AG04449 (cell line): ENCODE results near the gene SMIM24.
"Not testable (repeated sequence)": the region's sequence is repeated elsewhere in the genome, so short reads cannot be mapped to it uniquely, and the experiment has no call there.

Experiments
- CTCF ChIA-PET: fragments of 350-600 bp; formaldehyde crosslinking; extraction: SDS; loops from one replicate; lab custom pipeline; 2021; ENCODE audit warnings: antibody characterized with exemption; lab: Yijun Ruan, JAX
- POLR2A ChIA-PET: fragments of 400-600, 350-600 bp; formaldehyde crosslinking; extraction: SDS; loops from one replicate; lab custom pipeline; 2020; ENCODE audit warnings: antibody characterized with exemption, inconsistent platforms; lab: Yijun Ruan, JAX
- DNase-seq: peaks from one replicate; pipeline ENCODE4 v3.0.0-alpha.2; 2010; ENCODE audit warnings: low read depth, low spot score
- H3K4me3 ChIP-seq: 2 replicates; pipeline ENCODE4 v1.5.1; 2011; ENCODE audit warnings: low read depth, mild to moderate bottlenecking, control low read depth, low read length
- TF ChIP-seq, protein P1 (sequence below): IDR thresholded peaks from one replicate; pipeline ENCODE4 v1.5.1; 2011; ENCODE audit warnings: mild to moderate bottlenecking, moderate library complexity, low read length, control low read depth, inconsistent platforms; ENCODE audit not compliant: insufficient read depth; ENCODE audit errors: missing control alignments

The SMIM24 gene

DNA sequence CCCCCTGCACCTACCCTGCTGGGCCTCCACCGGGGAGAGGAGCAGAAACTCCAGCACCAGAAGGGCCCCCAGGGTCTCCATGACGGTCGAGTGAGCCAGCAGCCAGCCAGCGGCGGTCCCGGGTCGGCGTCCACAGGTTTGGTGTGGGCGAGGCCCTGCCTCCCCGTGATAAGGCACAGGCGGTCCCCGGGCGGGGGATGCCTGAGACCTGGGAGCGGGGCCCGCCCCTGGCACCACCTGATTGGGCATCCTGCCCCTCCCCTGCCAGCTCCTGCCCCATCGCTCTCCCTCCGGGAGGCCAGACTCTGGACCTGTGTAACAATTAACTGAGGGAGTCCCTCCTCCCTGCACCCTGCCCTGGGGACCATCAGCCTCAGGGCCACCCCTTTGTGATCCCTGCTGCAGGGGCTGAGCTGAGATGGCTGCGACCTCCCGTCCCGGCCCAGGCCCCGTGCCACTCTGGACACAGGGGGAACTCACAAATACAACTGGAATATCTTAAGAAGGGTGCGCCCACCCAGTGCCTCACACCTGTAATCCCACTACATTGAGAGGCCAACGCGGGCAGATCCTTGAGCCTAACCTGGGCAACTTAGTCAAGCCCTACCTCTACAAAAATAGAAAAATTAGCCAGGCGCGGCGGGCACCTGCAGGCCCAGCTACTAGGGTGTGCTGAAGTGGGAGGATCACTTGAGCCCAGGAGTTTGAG, at the start of gene SMIM24:
Gene SMIM24 (minus strand): TSS at position 143 of the 709 bp plus-strand sequence. CDS start 62 bp downstream, at position 81.
- TF ChIP-seq, protein P1, sequence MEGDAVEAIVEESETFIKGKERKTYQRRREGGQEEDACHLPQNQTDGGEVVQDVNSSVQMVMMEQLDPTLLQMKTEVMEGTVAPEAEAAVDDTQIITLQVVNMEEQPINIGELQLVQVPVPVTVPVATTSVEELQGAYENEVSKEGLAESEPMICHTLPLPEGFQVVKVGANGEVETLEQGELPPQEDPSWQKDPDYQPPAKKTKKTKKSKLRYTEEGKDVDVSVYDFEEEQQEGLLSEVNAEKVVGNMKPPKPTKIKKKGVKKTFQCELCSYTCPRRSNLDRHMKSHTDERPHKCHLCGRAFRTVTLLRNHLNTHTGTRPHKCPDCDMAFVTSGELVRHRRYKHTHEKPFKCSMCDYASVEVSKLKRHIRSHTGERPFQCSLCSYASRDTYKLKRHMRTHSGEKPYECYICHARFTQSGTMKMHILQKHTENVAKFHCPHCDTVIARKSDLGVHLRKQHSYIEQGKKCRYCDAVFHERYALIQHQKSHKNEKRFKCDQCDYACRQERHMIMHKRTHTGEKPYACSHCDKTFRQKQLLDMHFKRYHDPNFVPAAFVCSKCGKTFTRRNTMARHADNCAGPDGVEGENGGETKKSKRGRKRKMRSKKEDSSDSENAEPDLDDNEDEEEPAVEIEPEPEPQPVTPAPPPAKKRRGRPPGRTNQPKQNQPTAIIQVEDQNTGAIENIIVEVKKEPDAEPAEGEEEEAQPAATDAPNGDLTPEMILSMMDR: no peak
- POLR2A ChIA-PET: no interaction called here
- DNase-seq: no peak
- CTCF ChIA-PET: interaction anchor here (0.9 to 11.2 kb wide), 4 partner anchors 7 to 176 kb away, joined by 3 to 129 read pairs (median 90); no protein-coding TSS in a partner anchor
- no peak within 1 kb of the TSS for H3K4me3 ChIP-seq

DNA sequence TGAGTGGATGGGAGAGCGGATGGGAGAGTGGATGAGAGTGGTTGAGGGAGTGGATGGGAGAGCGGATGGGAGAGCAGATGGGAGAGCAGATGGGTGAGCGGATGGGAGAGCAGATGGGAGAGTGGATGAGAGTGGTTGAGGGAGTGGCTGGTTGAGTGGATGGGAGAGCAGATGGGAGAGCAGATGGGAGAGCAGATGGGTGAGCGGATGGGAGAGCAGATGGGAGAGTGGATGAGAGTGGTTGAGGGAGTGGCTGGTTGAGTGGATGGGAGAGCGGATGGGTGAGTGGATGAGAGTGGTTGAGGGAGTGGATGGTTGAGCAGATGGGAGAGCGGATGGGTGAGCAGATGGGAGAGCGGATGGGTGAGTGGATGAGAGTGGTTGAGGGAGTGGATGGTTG, 49.0 kb upstream of the SMIM24 start:
- CTCF ChIA-PET, POLR2A ChIA-PET, H3K4me3 ChIP-seq, DNase-seq: not testable (repeated sequence)

DNA sequence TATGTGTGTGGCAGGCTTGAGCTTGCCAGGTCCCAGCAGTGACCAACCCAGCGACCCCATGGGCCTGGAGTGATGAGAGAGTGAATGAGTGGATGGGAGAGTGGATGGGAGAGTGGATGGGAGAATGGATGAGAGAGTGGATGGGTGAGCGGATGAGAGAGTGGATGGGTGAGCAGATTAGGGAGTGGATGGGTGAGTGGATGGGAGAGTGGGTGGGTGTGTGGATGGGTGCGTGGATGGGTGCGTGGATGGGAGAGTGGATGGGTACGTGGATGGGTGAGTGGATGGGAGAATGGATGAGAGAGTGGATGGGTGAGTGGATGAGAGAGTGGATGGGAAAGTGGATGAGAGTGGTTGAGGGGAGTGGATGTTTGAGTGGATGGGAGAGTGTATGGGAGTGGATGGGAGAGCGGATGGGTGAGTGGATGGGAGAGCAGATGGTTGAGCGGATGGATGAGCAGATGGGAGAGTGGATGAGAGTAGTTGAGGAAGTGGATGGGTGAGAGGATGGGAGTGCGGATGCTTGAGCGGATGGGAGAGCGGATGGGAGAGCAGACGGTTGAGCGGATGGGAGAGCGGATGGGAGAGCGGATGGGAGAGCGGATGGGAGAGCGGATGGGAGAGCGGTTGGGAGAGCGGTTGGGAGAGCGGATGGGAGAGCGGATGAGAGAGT, 48.4 kb upstream of the SMIM24 start:
- CTCF ChIA-PET: interaction anchor here (2.8 kb wide), 1 partner anchor 17 kb away, joined by 17 read pairs; no protein-coding TSS in a partner anchor
- H3K4me3 ChIP-seq: no peak overlapping the region
- TF ChIP-seq, protein P1: no peak
- POLR2A ChIA-PET: no interaction called here
- no peak for DNase-seq

DNA sequence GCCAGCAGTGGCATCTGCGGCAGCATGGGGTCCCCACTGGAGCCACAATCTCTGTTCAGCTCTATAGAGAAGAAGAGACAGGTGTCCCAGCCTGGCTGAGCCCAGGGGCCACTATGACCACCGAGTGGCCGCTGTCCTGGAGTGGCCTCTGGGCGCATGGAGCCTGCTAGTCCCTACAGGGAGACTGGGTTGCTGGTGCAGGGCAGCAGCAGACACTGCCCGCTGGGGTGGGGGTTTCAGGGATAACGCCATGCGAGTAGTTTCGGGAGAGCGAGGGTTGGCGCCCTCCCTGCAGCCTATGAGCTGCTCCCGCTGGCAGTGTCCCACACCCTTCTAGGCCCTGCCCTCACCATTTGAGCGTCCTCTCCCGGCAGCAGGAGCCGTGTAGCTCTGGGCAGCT, 47.8 kb upstream of the SMIM24 start:
- POLR2A ChIA-PET: no interaction called here
- H3K4me3 ChIP-seq: no peak overlapping the region
- no peak for DNase-seq
- CTCF ChIA-PET: interaction anchor here (2.8 kb wide), 1 partner anchor 17 kb away, joined by 17 read pairs; no protein-coding TSS in a partner anchor
- TF ChIP-seq, protein P1: no peak

DNA sequence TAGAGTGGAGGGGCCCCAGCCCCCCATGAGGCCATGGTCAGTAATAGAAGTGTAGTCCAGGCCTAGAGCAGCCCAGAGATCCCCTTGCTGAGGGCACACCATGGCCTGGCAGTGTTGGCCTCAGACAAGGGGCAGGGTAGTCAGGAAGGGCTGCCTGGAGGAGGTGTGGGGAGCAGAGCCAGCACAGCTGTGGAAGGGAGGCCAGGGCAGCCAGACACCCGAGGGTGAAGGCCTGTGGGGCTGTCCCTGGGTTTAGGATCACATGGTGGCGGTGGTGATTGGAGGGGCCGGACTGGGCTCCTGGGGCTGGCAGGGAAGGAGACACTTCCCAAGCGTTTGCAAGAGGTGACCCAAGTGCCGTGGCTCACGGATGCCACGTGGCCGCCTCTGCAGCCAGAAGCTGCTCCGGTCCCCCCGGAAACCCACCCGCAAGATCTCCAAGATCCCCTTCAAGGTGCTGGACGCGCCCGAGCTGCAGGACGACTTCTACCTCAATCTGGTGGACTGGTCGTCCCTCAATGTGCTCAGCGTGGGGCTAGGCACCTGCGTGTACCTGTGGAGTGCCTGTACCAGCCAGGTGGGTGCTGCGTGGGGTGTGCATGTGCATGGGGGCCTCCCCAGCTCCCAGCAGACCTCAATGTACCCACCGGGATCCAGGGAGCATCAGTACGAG, 47.0 kb upstream of the SMIM24 start:
- POLR2A ChIA-PET: no interaction called here

More for the DNA sequence above, 47.0 kb upstream of the SMIM24 start:
- no peak overlapping the region for H3K4me3 ChIP-seq
- TF ChIP-seq, protein P1: no peak
- DNase-seq: no peak
- CTCF ChIA-PET: interaction anchor here (1.0 to 2.8 kb wide), 3 partner anchors 12 to 29 kb away, joined by 3 to 17 read pairs (median 3); no protein-coding TSS in a partner anchor
